ENCODE data around the gene CAMK2B.

The CAMK2B gene

DNA sequence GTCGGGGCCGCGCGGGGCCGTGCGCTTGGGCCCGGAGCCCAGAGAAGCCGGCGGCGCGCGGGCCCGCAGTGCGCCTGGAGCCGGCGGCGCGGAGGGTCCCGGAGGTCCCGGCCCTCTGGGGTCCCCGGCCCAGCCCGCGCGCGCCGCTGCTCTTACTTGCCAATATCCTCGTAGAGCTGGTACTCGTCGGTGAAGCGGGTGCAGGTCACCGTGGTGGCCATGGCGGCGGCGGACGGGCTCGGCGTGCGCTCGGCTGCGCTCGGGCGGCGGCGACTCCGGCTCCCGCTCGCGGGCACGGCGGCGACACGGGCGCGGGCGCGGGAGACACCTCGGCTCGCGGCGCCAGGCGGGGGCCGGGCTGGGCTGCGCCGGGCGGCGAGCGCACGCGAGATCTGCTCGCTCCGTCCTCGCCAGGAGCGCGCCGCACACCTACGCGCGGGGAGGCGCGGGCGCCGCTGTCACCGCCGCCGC lies at the start of gene CAMK2B:
TSS of gene CAMK2B (minus strand) at position 394 of the 471 bp plus-strand sequence. CDS start at position 221, 173 bp downstream.
- peak in 4 of 56 donors; percentile 33 to 48 (median 42) for DNase-seq

DNA sequence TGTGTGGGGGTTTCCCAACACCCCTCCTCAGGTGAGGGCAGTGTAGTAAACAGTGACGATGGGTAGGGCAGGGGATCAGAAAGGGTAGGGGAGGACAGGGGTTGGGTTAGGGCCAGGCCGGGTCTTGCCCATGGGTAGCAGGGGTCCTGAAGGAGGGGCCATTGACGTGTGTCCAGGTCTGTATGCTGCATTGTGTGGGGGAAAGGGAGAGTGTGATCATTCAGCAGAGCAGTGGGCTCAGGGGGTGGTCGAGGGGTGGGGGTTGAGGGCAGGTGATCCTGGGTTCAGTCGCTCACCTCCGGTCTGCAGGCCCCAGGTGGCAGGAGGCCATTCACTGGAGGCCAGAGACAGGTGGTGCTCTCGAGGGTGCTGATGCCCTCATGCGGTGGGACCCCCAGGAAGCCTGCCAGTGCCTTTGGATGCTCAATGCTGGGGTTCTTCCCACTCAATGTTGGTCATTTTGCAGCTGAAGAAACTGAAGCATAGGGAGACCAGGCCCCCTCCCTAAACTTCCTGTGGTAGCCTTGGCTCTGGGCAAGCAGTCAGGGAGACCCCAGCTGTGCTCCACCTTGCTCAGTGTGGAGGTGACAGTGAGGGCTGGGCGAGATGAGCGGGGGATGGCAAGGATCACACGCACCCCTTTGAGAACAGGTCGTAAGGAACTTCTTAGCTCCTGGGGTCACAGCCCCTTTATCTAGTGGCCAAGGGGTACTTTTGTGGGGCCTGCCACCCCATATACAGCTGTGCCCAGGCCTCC lies 48.8 kb upstream of the CAMK2B start:
- no peak for DNase-seq

- DNase-seq: no peak
These were observed 48.0 kb upstream of the CAMK2B start for GRCh38 chr7:44373418-44373740.

DNA sequence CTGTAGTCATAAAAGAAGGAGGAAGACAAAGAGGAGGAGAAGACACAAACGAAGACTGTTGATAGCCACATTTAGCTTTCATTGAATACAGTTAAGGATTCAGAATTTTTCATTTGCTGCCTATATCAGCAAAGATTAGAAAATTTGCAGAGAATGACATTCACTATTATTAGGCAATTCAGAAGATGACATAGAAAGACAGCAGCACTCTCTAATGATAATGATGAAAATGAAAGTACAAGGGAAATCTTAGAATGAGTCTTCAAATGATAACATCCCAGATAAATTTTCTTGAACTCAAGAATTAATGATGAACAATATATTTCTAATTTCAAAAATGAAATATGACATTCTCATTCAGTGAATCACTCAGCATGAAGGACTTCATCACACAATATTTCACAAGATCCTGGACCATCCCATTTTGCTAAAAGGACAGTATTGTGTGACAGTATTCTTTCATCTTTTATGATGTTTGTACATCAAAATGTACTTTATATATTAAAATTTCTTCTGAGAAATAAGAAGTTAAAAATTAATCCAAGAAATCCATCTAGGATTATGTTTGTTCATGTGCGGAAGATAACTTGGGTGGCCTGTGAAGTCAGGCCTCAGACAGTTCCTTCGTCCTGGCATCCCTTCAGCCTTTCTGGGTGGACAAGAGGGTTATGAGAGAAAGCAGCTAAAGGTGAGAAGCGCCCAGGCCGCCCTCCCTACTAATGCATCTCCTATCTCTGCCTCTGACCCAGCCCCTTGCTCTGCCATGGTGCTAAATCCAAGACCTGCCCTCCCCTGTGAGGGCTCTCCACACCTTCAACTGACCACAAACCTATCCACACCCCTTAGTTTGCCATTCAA lies 47.4 kb upstream of the CAMK2B start:
- no peak for DNase-seq

DNA sequence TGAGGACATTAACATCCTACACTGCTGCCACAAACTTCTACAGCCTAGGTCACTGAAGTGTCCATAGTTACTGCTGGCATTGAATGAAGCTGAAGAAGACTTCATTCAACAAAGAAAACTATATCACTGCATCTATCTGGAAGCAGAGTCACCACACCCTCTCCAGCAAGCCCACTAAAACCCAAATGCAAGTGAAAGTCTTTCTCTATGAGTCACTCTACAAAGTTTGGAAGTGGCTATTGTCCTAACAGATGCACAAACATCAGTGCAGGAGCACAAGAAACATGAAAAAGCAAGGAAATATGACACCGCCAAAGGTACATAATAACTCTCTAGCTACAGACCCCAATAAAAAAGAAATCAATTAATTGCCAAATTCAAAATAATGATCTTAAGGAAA lies 43.5 kb upstream of the CAMK2B start:
- no peak for DNase-seq

GRCh38 chr7:44368455-44368854 lies 43.1 kb upstream of the CAMK2B start:
- DNase-seq: no peak

DNA sequence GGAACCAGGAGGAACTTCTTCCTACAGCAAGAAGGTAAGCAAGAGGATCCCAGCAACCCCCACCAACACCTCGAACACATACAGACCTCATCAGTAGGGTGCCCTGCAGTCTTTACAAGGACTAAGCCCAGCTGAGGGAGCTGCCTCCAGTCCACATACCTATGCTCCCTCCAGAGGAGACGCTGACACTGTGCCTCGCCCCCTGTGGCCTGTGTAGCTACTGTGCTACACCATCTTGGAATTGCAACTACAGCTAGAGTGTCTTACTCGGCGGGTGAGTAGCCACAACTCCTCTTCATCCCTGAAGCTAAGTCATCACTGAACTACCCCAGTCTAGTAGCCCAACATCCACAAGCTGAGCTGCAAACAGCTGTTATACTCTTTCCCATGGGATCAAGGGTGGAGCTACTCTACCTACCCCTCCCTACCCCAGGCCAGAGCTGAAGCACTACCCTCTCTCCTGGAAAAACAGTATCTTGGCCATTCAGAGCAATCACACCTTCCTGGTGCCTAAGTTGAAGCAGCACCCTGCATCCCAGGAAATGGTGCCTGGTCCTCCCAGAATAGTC lies 42.2 kb upstream of the CAMK2B start:
- no peak for DNase-seq

DNA sequence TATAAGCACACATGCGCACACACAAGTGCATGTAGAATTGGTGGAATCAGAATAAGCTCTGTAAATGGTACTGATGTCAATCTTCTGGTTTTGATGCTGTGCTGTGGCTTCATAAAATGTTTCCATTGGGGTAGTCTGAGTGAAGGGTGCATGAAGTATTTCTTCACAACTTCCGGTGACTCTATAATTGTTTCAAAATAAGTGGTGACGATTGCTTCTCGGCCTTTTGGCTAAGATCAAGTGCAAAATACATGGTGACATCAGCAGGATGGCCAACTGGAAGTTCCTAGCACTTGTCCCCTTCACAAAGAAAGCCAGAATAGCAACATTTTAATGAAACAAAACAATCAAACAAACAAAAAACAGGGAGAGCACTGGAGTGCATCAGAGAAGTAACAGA lies 41.6 kb upstream of the CAMK2B start:
- DNase-seq: no peak

DNA sequence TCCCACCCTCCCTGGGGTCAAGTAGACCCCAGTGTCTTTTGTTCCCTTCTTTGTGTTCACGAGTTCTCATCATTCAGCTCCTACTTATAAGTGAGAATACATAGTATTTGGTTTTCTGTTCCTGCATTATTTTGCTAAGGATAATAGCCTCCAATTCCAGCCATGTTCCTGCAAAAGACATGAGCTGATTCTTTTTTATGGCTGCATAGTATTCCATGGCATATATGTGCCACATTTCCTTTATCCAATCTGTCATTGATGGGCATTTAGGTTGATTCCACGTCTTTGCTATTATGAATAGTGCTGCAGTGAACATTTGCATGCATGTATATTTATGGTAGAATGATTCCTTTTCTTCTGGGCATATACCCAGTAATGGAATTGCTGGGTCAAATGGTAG lies 28.3 kb upstream of the CAMK2B start:
- DNase-seq: no peak

- DNase-seq: peak in 7 of 56 donors; percentile 14 to 66 (median 28)
These were observed 23.7 kb upstream of the CAMK2B start for GRCh38 chr7:44348851-44349781.

DNA sequence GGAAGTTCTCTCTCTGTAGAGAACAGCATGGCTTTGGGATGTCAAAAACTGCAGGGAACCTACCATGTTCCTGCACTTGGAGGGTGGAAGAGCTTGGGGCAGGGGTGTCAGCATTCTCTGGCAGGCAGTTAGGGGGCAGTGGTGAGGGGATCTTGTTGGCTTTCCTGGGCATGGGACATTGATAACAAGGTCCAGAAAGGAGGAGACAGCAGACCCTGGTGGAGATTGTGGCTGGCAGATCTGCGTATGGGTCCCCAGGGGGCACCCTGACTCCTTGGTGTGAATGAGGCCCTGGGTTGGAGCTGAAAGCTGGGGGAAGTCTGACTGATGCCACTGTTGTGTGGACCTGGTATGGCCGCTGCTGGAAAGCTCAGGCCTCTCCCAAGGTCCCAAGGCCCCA lies 22.9 kb upstream of the CAMK2B start:
- no peak for DNase-seq

DNA sequence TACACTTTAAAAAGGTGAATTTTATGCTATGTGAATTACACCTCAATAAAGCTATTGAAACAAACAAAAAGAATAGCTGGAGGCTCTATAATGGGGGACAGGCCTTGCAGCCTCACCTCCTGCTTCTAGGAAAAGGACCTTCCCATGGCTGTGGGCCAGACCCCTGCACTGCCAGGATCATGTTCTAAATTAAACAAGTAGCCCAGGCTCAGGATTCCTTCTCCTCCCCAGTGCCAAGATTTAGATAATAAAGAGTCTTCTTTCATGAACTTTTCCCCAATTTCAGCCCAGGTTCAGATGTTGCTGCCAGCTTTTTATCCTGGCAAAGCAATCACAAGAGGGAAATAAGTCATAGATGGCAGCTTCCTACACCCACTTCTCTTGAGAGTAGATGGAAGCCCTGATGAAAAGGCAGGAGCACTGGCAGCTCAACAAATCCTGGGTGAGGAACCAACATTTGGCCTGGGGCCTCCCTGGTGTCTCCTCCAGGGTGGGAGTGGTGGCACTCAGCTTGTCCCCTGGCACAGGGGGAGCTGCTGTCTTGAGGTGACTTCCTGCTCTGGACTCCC lies 22.2 kb upstream of the CAMK2B start:
- no peak for DNase-seq

GRCh38 chr7:44346063-44346462 lies 20.7 kb upstream of the CAMK2B start:
- no peak for DNase-seq

GRCh38 chr7:44341401-44341800 lies 16.0 kb upstream of the CAMK2B start:
- DNase-seq: no peak

GRCh38 chr7:44338600-44338999 lies 13.2 kb upstream of the CAMK2B start:
- no peak for DNase-seq

DNA sequence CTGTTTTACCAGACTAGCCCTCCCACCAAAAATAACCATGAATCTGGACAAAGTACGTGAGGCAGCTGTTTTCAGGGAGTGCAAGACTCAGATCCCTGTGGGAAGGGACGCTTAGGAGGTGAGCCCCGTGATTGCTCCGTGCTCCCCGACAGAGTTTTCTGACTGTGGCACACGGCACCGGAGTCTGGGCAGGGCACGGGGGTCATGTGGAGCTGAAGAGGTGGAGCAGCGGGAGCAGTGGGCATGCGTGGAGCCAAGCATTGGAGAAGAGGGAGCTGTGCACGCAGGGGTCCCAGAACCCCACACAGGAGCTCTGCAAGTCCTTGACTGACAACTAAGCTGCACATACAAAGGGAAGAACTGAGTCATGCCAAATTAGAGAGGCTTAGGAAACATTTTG lies 11.1 kb upstream of the CAMK2B start:
- no peak for DNase-seq

GRCh38 chr7:44335184-44335583 lies 9.8 kb upstream of the CAMK2B start:
- no peak for DNase-seq

DNA sequence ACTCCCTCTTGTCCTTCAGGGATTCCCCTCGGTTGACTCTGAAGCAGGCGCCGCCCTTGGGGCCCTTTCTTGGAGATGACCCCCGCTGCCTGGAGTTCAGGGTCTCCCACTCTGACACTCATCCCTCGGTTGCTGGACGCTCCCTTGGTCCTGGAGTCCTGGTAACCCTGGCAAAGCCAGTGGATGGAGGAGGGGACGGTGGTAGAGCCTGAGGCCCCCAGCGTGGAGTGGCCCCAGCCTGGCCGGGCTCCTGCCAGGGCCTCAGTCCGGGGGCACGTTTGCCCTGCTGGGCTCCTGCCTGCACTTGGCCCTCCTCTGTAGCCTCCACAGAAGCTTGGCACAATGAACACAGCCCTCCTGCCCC lies 9.3 kb upstream of the CAMK2B start:
- DNase-seq: peak in 2 of 56 donors; percentile 37 to 55

DNA sequence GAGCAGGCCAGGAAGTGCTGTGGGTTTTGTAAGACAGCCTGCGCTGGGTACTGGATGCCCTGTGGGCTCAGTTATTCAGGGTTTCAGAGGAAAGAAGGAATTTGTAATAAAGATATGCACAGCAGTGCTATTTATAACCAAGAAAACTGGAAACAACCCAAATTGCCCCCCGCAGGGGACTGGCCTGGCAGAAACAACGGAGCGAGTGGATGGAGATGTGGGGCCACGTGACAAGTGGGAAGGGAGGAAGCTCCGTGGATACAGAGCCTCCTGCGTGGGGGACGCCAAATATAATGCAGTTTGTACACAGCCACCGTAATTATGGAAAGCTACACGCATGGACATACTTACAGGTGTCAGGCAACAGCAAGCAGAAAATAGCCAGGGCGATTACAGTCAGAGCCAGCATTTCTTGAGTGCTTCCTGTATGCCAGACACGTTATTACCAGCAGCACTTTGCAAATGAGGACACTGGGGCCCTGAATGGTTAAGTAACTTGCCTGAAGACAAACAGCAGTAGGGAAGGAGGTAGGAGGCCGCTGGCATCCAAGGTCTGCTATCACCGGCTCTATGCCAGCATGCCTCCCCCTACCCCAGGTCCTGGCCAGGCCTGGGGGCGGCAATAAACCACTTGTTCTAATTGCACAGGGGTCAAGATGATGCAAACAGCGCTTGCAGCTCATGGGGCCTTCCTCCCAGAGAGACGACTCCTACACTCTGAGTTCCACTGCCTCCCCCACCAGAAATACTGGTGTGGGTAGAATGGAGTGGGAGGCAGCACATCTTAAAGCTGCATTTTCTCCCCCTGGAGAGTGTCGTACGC lies 8.7 kb upstream of the CAMK2B start:
- DNase-seq: peak in 25 of 56 donors; percentile 39 to 81 (median 63)

- no peak for DNase-seq
These were observed 6.3 kb upstream of the CAMK2B start for GRCh38 chr7:44331682-44332081.

All from amygdala (tissue), 56 donors.